Endothelial cell of umbilical vein (primary cell): ENCODE data around the gene RPL35.

Source experiments
- CTCF ChIP-seq, 2 donors: IDR thresholded peaks; 1 replicate in 1 of 2; 2 replicates in 1 of 2; pipeline ENCODE4 v1.5.1; 2011; ENCODE audit warnings: low read length in 2 of 2, mild to moderate bottlenecking in 2 of 2, moderate library complexity in 2 of 2, control low read depth in 1 of 2, inconsistent platforms in 1 of 2, low read depth in 1 of 2; ENCODE audit not compliant: insufficient read depth in 1 of 2; ENCODE audit errors: extremely low read depth in 1 of 2
- EZH2 ChIP-seq: IDR thresholded peaks from 2 replicates; pipeline ENCODE4 v1.6.1; 2012; ENCODE audit warnings: borderline replicate concordance, low read depth, mild to moderate bottlenecking, moderate library complexity, low read length, inconsistent platforms; ENCODE audit not compliant: severe bottlenecking
- FOS ChIP-seq: IDR thresholded peaks from 2 replicates; pipeline ENCODE4 v1.6.1; 2011; ENCODE audit warnings: mild to moderate bottlenecking, low read length, moderate library complexity, borderline replicate concordance; ENCODE audit not compliant: insufficient read depth
- MYC ChIP-seq: IDR thresholded peaks from one replicate; pipeline ENCODE4 v1.6.1; 2011; ENCODE audit warnings: mild to moderate bottlenecking, low read depth, low read length
- POLR2A ChIP-seq: IDR thresholded peaks from 2 replicates; pipeline ENCODE4 v1.6.1; 2012; ENCODE audit warnings: low read depth, mild to moderate bottlenecking, control low read depth, low read length
- POLR2AphosphoS5 ChIP-seq: IDR thresholded peaks from 2 replicates; pipeline ENCODE4 v1.6.1; 2012; ENCODE audit warnings: low read depth, mild to moderate bottlenecking, control low read depth, low read length, moderate library complexity; ENCODE audit not compliant: insufficient read depth

- TF ChIP-seq POLR2A (no peak), POLR2AphosphoS5 (no peak), CTCF (IDR thresholded peaks at IDR 0.05; ENCODE audit: extremely low read depth in 1 of 2, insufficient read depth in 1 of 2, low read depth in 1 of 2, low read length in 2 of 2) (no peak), EZH2 (no peak), FOS (no peak), MYC (no peak)
These were observed 3.3 kb downstream of the RPL35 start for GRCh38 chr9:124858330-124859046.
